GM12891 (cell line): Measurements from ENCODE around the gene KCNN2.

ENCODE experiments used
- POLR2A ChIP-seq: IDR thresholded peaks from 2 replicates; pipeline ENCODE4 v1.6.1; 2011; ENCODE audit warnings: low read depth, low read length, control low read depth
- POLR2AphosphoS5 ChIP-seq: IDR thresholded peaks from 2 replicates; pipeline ENCODE4 v1.6.1; 2011; ENCODE audit warnings: low read depth, low read length, control low read depth
- SPI1 ChIP-seq: IDR thresholded peaks from 2 replicates; pipeline ENCODE4 v1.6.1; 2011; ENCODE audit warnings: low read depth, low read length, control low read depth
- TAF1 ChIP-seq: IDR thresholded peaks from 2 replicates; pipeline ENCODE4 v1.6.1; 2011; ENCODE audit warnings: low read depth, low read length, control low read depth

DNA sequence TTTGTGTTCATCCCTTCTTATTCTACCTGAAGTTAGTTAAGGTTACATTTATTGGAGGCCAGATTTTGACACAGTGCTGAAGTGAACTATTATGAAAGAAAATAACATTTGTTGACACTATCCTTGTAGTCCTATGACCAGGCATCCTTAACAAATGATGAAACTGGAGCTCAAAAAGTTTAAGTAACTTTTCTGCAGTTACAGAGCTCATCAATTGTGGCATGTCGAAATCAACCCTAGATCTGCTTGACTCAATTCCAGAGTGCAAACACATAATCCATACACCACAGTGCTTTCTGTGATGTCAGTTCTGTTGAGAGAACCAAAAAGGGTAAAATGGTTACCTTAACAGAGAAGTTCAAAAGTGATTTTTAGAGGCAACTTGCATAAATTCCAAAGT lies 28.6 kb downstream of the KCNN2 start:
- TF ChIP-seq POLR2A, result no peak
- no peak for TF ChIP-seq POLR2AphosphoS5
- TF ChIP-seq TAF1, result no peak
- no peak for TF ChIP-seq SPI1
